HT-29 (cell line): ENCODE results near the gene TNFRSF1A. TPM values are rescaled to one million over a fixed set of nuclear protein-coding genes. Genes with fewer than 3 reads are reported as not detected.

Source experiments
- small RNA-seq: library from RNA; depleted of rRNA; stranded (forward); fragments of <200 nt; gene quantifications from one replicate; pipeline ENCODE3, GENCODE V24; 2014
- total RNA-seq: library from RNA; depleted of rRNA; stranded (reverse); fragments of >200 nt; shearing (Covaris generic); gene quantifications from 2 replicates; pipeline ENCODE4 v1.2.3, GENCODE V29; 2014; rRNA removed

Gene TNFRSF1A
- total RNA-seq, 1 experiment from 2014 or later: 94.5 TPM

Small RNAs within 50 kb of the gene (small RNA-seq; reads per million reads assigned to genes)
- not detected for gene RN7SL391P

Other genes with a start within 250 kb of the TNFRSF1A start
- under 0.01 TPM in 1 of 2 replicates, not detected in the other for gene VWF, start 217.4 kb downstream of the TNFRSF1A start, total RNA-seq
- gene CD9, start 141.7 kb downstream of the TNFRSF1A start, total RNA-seq: 164 and 169 TPM in 2 replicates
- gene PLEKHG6, start 31.4 kb downstream of the TNFRSF1A start, total RNA-seq: 90.1 and 94.8 TPM in 2 replicates
- gene SCNN1A, start 33.5 kb upstream of the TNFRSF1A start, total RNA-seq: 161 and 221 TPM in 2 replicates
- gene LTBR, start 42.1 kb upstream of the TNFRSF1A start, total RNA-seq: 176 and 234 TPM in 2 replicates
- gene CD27, start 102.9 kb upstream of the TNFRSF1A start, total RNA-seq: 0.23 TPM in 1 of 2 replicates, not detected in the other
- gene TAPBPL, start 110.0 kb upstream of the TNFRSF1A start, total RNA-seq: 9.6 and 11.0 TPM in 2 replicates
- gene VAMP1, start 128.6 kb upstream of the TNFRSF1A start, total RNA-seq: 11.5 and 23.0 TPM in 2 replicates
- 144 and 147 TPM in 2 replicates for gene MRPL51, start 151.2 kb upstream of the TNFRSF1A start, total RNA-seq
- 115 and 141 TPM in 2 replicates for gene NCAPD2, start 152.0 kb upstream of the TNFRSF1A start, total RNA-seq
- 6,490 and 6,870 TPM in 2 replicates for gene GAPDH, start 192.4 kb upstream of the TNFRSF1A start, total RNA-seq
- 0.37 and 0.41 TPM in 2 replicates for gene IFFO1, start 214.0 kb upstream of the TNFRSF1A start, total RNA-seq
- 73.5 and 74.9 TPM in 2 replicates for gene NOP2, start 226.2 kb upstream of the TNFRSF1A start, total RNA-seq